Mesenchymal stem cell (in vitro differentiated cells and primary cell): ENCODE results near the gene PIGT.

Source experiments
- DNase-seq: peaks from one replicate; pipeline ENCODE4 v3.0.0-alpha.2; 2013
- H2AFZ ChIP-seq: one replicate; pipeline ENCODE4 v1.6.1; 2013; ENCODE audit warnings: low read depth, mild to moderate bottlenecking, control low read depth, inconsistent platforms, low read length, moderate library complexity
- H2AK5ac ChIP-seq: 2 replicates; pipeline ENCODE4 v1.6.1; 2013; ENCODE audit warnings: low read length, moderate library complexity, mild to moderate bottlenecking, inconsistent platforms; ENCODE audit not compliant: severe bottlenecking
- H2BK120ac ChIP-seq: one replicate; pipeline ENCODE4 v1.6.1; 2013; ENCODE audit warnings: low read depth, mild to moderate bottlenecking, inconsistent platforms, low read length, moderate library complexity
- H2BK12ac ChIP-seq, 2 experiments: one replicate each; pipeline ENCODE4 v1.6.1; 2013; ENCODE audit warnings: inconsistent platforms in 2 of 2, low read length in 2 of 2, mild to moderate bottlenecking in 2 of 2, moderate library complexity in 2 of 2, control low read depth in 1 of 2
- H2BK15ac ChIP-seq: one replicate; pipeline ENCODE4 v1.6.1; 2013; ENCODE audit warnings: mild to moderate bottlenecking, low read depth, inconsistent platforms; ENCODE audit not compliant: poor library complexity, severe bottlenecking
- H2BK5ac ChIP-seq: 2 replicates; pipeline ENCODE4 v1.6.1; 2013; ENCODE audit warnings: low read depth, mild to moderate bottlenecking, low read length, control low read depth, inconsistent platforms; ENCODE audit not compliant: poor library complexity, severe bottlenecking
- H3K14ac ChIP-seq, 2 experiments: one replicate each; pipeline ENCODE4 v1.6.1; 2013; ENCODE audit warnings: inconsistent platforms in 2 of 2, low read length in 2 of 2, control low read depth in 1 of 2, mild to moderate bottlenecking in 1 of 2, moderate library complexity in 1 of 2
- H3K18ac ChIP-seq, 2 experiments: one replicate each; pipeline ENCODE4 v1.6.1; 2013; ENCODE audit warnings: inconsistent platforms in 2 of 2, low read length in 2 of 2, control low read depth in 1 of 2, low read depth in 1 of 2, mild to moderate bottlenecking in 1 of 2
- H3K23ac ChIP-seq, 2 experiments: one replicate each; pipeline ENCODE4 v1.6.1; 2013; ENCODE audit warnings: inconsistent platforms in 2 of 2, low read length in 2 of 2, mild to moderate bottlenecking in 2 of 2, moderate library complexity in 2 of 2, control low read depth in 1 of 2
- H3K27ac ChIP-seq: 2 replicates; pipeline ENCODE4 v1.5.1; 2013; ENCODE audit warnings: mild to moderate bottlenecking, moderate library complexity, low read length, control low read depth, inconsistent platforms; ENCODE audit not compliant: poor library complexity, severe bottlenecking
- H3K27me3 ChIP-seq, 2 experiments: 2 replicates each; pipeline versions ENCODE4 v1.6.1 to v1.7.0; 2013; ENCODE audit warnings: low read length in 2 of 2, mild to moderate bottlenecking in 2 of 2, moderate library complexity in 2 of 2, control low read depth in 1 of 2, inconsistent platforms in 1 of 2; ENCODE audit not compliant: control insufficient read depth in 1 of 2, insufficient read depth in 1 of 2
- H3K36me3 ChIP-seq, 2 experiments: 2 replicates each; pipeline versions ENCODE4 v1.6.1 to v1.7.0; 2013; ENCODE audit warnings: low read length in 2 of 2, control low read depth in 1 of 2, inconsistent platforms in 1 of 2, low read depth in 1 of 2, mild to moderate bottlenecking in 1 of 2; ENCODE audit not compliant: insufficient read depth in 2 of 2, control insufficient read depth in 1 of 2
- H3K4ac ChIP-seq, 2 experiments: one replicate each; pipeline ENCODE4 v1.6.1; 2013; ENCODE audit warnings: inconsistent platforms in 2 of 2, low read length in 2 of 2, mild to moderate bottlenecking in 2 of 2, moderate library complexity in 2 of 2, control low read depth in 1 of 2, low read depth in 1 of 2
- H3K4me1 ChIP-seq: 2 replicates; pipeline ENCODE4 v1.6.1; 2013; ENCODE audit warnings: low read depth, low read length, control low read depth; ENCODE audit not compliant: control insufficient read depth, insufficient read depth
- H3K4me2 ChIP-seq: 2 replicates; pipeline ENCODE4 v1.6.1; 2013; ENCODE audit warnings: low read length, mild to moderate bottlenecking, inconsistent platforms; ENCODE audit not compliant: poor library complexity, severe bottlenecking
- H3K4me3 ChIP-seq, 2 experiments: 2 replicates each; pipeline versions ENCODE4 v1.5.1 to v1.7.0; 2013; ENCODE audit warnings: low read length in 2 of 2, mild to moderate bottlenecking in 2 of 2, control low read depth in 1 of 2, low read depth in 1 of 2; ENCODE audit not compliant: insufficient read depth in 1 of 2
- H3K79me1 ChIP-seq: replicated peaks from 2 replicates; pipeline ENCODE4 v1.6.1; 2013; ENCODE audit warnings: mild to moderate bottlenecking, control low read depth, low read length, inconsistent platforms; ENCODE audit not compliant: poor library complexity, severe bottlenecking
- H3K9ac ChIP-seq: 2 replicates; pipeline ENCODE4 v1.7.0; 2013; ENCODE audit warnings: mild to moderate bottlenecking, low read length, moderate library complexity
- H3K9me3 ChIP-seq: 2 replicates; pipeline ENCODE4 v1.7.0; 2013; ENCODE audit warnings: mild to moderate bottlenecking, low read length; ENCODE audit not compliant: control insufficient read depth
- H4K8ac ChIP-seq: one replicate; pipeline ENCODE4 v1.6.1; 2013; ENCODE audit warnings: inconsistent platforms, mild to moderate bottlenecking, low read length, moderate library complexity
- H4K91ac ChIP-seq: one replicate; pipeline ENCODE4 v1.6.1; 2013; ENCODE audit warnings: mild to moderate bottlenecking, low read length, inconsistent platforms
- WGBS: methylation state at CpG from one replicate; pipeline ENCODE4 v1.1.7; 2013; ENCODE audit warnings: mixed read lengths; 5-methylcytosine and 5-hydroxymethylcytosine counted together

PIGT gene

DNA sequence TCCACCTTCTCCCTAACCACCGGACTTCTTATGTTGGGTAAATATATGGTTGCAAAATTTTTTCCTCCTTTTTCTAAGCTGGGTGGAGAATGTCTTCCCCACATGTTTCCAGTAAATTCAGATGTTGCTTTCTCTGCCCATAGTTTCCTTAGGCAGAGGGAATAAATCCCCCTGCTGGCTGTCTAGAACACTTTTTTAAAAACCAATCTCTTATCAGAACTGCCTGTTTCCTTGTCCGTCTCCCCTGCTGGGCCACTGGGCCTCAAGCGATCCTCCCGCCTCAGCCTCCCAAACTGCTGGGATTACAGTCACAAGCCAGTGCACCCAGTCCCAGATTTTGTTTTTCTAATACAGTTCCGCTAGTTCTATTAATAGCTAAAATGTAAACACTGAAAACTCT lies 43.7 kb downstream of the PIGT start:
- H3K18ac ChIP-seq: no peak overlapping the region
- no peak overlapping the region for H4K91ac ChIP-seq
- WGBS: 74% methylated on average over 3 of the region's 5 CpGs
- H3K9me3 ChIP-seq: no peaks in the 10 kb centered on the region
- H3K36me3 ChIP-seq: no peaks in the 10 kb centered on the region
- no peak overlapping the region for H3K23ac ChIP-seq
- H3K9ac ChIP-seq: no peak overlapping the region
- H2AFZ ChIP-seq: no peak overlapping the region
- H2BK5ac ChIP-seq: no peak overlapping the region
- no peak overlapping the region for H3K4me3 ChIP-seq
- no peak overlapping the region for H2BK12ac ChIP-seq
- DNase-seq: no peak
- no peak overlapping the region for H2BK15ac ChIP-seq
- H3K27ac ChIP-seq: no peak overlapping the region
- H3K4me1 ChIP-seq: no peaks in the 10 kb centered on the region
- H3K79me1 ChIP-seq: no peaks in the 10 kb centered on the region
- H2AK5ac ChIP-seq: no peak overlapping the region
- no peak overlapping the region for H4K8ac ChIP-seq
- no peak overlapping the region for H3K4ac ChIP-seq
- H3K14ac ChIP-seq: no peak overlapping the region
- H3K4me2 ChIP-seq: no peak overlapping the region
- no peak overlapping the region for H2BK120ac ChIP-seq
- H3K27me3 ChIP-seq: peaks cover 32 to 36% of the 10 kb centered on the region in 2 experiments

DNA sequence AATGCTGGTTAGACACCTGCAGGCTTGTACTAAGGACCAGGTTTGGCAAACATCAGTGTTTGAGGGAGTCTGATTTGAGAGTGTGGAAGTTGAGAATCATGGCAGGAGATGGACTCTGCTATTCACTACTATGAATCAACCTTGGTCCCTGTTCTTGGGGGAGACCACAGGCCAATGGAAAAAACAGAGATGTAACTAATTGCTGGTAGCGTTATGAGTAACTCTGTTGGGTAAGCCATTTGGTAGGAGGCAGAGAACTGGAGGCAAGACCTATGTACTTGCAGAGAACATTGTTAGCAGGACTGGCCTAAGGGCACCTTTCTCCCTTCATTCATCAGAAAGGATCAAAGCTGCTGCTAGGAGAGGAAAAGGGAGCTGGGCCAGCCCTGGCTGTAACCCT lies 45.3 kb downstream of the PIGT start:
- no peak for DNase-seq
- 87% methylated on average over 1 of the region's 1 CpG for WGBS
- no peaks in the 10 kb centered on the region for H3K36me3 ChIP-seq

DNA sequence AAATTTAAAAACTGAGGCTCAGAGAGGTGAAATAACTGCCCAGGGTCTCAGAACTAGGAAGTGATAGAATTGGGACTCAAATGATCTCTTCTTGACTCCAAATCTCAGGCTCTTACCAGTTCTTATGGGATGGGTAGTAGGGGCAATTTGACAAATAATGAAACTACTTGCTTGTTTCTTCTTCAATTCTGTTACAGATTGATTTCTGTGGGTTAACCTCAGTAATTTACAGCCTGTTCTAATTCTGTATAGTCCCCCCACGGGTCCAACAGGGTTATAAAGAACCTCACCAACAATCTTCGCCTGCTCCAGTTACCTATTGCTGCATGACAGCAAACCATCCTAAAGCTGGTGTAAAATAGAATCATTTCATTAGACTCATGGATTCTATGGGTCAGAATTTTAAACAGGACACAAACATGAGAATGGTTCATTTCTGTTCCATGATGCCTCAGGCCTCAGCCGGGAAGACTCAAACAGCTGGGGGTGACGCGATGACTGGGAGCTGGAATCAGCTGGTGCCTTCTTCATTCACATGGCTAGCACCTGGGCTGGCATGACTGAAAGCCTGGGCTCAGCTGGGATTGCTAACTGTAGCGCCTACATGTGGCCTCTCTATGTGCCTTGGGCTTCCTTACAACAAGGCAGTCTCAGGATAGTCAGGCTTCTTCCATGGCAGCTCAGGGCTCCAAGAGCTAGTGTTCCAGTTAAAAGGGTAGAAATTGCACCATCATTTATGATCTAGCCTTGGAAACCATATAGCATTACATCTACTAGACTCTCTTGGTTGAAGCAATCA lies 47.0 kb downstream of the PIGT start:
- Histone ChIP-seq H2AK5ac (no peak overlapping the region), H2BK5ac (no peak overlapping the region), H3K4me3 (no peak overlapping the region), H3K23ac (no peak overlapping the region), H2BK120ac (no peak overlapping the region), H3K79me1 (no peaks in the 10 kb centered on the region), H4K8ac (no peak overlapping the region), H2AFZ (no peak overlapping the region), H3K4ac (no peak overlapping the region), H3K9ac (no peak overlapping the region), H3K4me2 (no peak overlapping the region), H3K36me3 (no peaks in the 10 kb centered on the region), H3K9me3 (no peaks in the 10 kb centered on the region), H3K27me3 (peaks cover 54 to 62% of the 10 kb centered on the region in 2 experiments), H3K14ac (no peak overlapping the region), H3K18ac (no peak overlapping the region), H3K27ac (no peak overlapping the region), H2BK12ac (no peak overlapping the region), H2BK15ac (no peak overlapping the region), H3K4me1 (no peaks in the 10 kb centered on the region), H4K91ac (no peak overlapping the region)
- DNase-seq: no peak
- WGBS: 93% methylated on average over 5 of the region's 6 CpGs

More for the DNA sequence above, 45.3 kb downstream of the PIGT start:
- no peaks in the 10 kb centered on the region for H3K4me1 ChIP-seq
- no peak overlapping the region for H4K91ac ChIP-seq
- no peak overlapping the region for H3K14ac ChIP-seq
- H2AK5ac ChIP-seq: no peak overlapping the region
- H3K27me3 ChIP-seq: peaks cover 47 to 51% of the 10 kb centered on the region in 2 experiments
- H3K23ac ChIP-seq: no peak overlapping the region
- H3K4me3 ChIP-seq: no peak overlapping the region
- no peak overlapping the region for H2BK12ac ChIP-seq
- H2BK120ac ChIP-seq: no peak overlapping the region
- H2BK15ac ChIP-seq: no peak overlapping the region
- no peak overlapping the region for H3K27ac ChIP-seq
- no peak overlapping the region for H3K18ac ChIP-seq
- no peak overlapping the region for H2BK5ac ChIP-seq
- no peak overlapping the region for H2AFZ ChIP-seq
- H4K8ac ChIP-seq: no peak overlapping the region
- H3K9ac ChIP-seq: no peak overlapping the region
- no peaks in the 10 kb centered on the region for H3K9me3 ChIP-seq
- no peak overlapping the region for H3K4ac ChIP-seq
- H3K4me2 ChIP-seq: no peak overlapping the region
- H3K79me1 ChIP-seq: no peaks in the 10 kb centered on the region

DNA sequence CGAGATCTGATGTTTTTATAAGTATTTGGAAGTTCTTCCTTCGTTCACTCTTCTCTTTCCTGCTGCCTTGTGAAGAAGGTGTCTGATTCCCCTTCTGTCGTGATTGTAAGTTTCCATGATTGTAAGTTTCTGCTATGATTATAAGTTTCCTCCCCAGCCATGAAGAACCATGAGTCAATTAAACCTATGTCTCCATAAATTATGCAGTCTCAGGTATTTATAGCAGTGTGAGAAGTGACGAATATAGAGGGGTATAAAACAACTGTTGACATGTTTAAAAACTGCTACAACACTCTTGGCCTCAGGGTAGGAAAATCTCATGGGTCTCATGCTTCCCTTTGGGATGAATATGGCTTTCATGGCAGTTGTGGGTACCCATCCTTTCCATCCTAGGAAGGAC lies 47.8 kb downstream of the PIGT start:
- no peak overlapping the region for H4K8ac ChIP-seq
- 85% methylated on average over 3 of the region's 4 CpGs for WGBS
- no peak overlapping the region for H4K91ac ChIP-seq
- no peak overlapping the region for H2BK5ac ChIP-seq
- peaks cover 62 to 67% of the 10 kb centered on the region in 2 experiments for H3K27me3 ChIP-seq
- H3K4ac ChIP-seq: no peak overlapping the region
- no peak overlapping the region for H2AK5ac ChIP-seq
- H3K9me3 ChIP-seq: no peaks in the 10 kb centered on the region
- no peak overlapping the region for H2BK12ac ChIP-seq
- H3K4me1 ChIP-seq: no peaks in the 10 kb centered on the region
- no peak for DNase-seq
- no peaks in the 10 kb centered on the region for H3K36me3 ChIP-seq
- H3K14ac ChIP-seq: no peak overlapping the region
- no peak overlapping the region for H3K4me3 ChIP-seq
- H3K23ac ChIP-seq: no peak overlapping the region
- no peak overlapping the region for H2BK15ac ChIP-seq
- H3K27ac ChIP-seq: no peak overlapping the region
- no peaks in the 10 kb centered on the region for H3K79me1 ChIP-seq
- H3K9ac ChIP-seq: no peak overlapping the region
- H2AFZ ChIP-seq: no peak overlapping the region
- no peak overlapping the region for H2BK120ac ChIP-seq
- no peak overlapping the region for H3K4me2 ChIP-seq
- H3K18ac ChIP-seq: no peak overlapping the region
